Measurements from ENCODE around the gene DUS3L. TPM values are rescaled to one million over a fixed set of nuclear protein-coding genes. Genes with fewer than 3 reads are reported as not detected.

The DUS3L gene
- total and polyA plus RNA-seq, 11 donors, result 12.0 to 20.7 (median 15.8) TPM

GRCh38 chr19:5811117-5811516 is 20.2 kb upstream of the DUS3L start:
- peaks cover 0 to 3% (median 0%) of the 10 kb centered on the region in 9 donors for H3K27me3 ChIP-seq
- no peak overlapping the region for H3K4me3 ChIP-seq
- intact Hi-C loops (cut with DNase I), result no loop called here
- H3K36me3 ChIP-seq, result no peaks in the 10 kb centered on the region
- ATAC-seq (no peak), DNase-seq (no peak)
- TF ChIP-seq POLR2A (IDR thresholded peaks at IDR 0.05) (no peak), CTCF (IDR thresholded peaks at IDR 0.05) (no peak)
- no peak overlapping the region for H3K27ac ChIP-seq
- 92 to 95% (median 93%) methylated on average over 4 of the region's 4 CpGs for WGBS, 4 donors
- H3K4me1 ChIP-seq, result no peaks in the 10 kb centered on the region
- no peaks in the 10 kb centered on the region for H3K9me3 ChIP-seq

GRCh38 chr19:5809469-5809868 is 18.5 kb upstream of the DUS3L start:
- Histone ChIP-seq H3K36me3 (no peaks in the 10 kb centered on the region), H3K27me3 (peaks cover 0 to 14% (median 3%) of the 10 kb centered on the region in 9 donors), H3K4me1 (peaks cover 0 to 10% (median 0%) of the 10 kb centered on the region in 12 donors), H3K4me3 (no peak overlapping the region), H3K9me3 (no peaks in the 10 kb centered on the region), H3K27ac (no peak overlapping the region)
- ATAC-seq (no peak), DNase-seq (no peak)
- no peak for TF ChIP-seq CTCF (IDR thresholded peaks at IDR 0.05)
- TF ChIP-seq POLR2A (IDR thresholded peaks at IDR 0.05), result no peak
- 79 to 85% (median 82%) methylated on average over 10 of the region's 10 CpGs for WGBS, 4 donors
- intact Hi-C loops (cut with DNase I), result loop anchor here in 7 of 10 donors (5.0 to 10.0 kb wide), 5 partner anchors 83 to 215 kb away; partner anchors contain the start of gene RANBP3 (in 1 of the 7)

- 88 to 92% (median 89%) methylated on average over 9 of the region's 9 CpGs for WGBS, 4 donors
- Histone ChIP-seq H3K4me1 (peaks cover 0 to 14% (median 0%) of the 10 kb centered on the region in 12 donors), H3K9me3 (no peaks in the 10 kb centered on the region), H3K27me3 (peaks cover 0 to 18% (median 7%) of the 10 kb centered on the region in 9 donors), H3K36me3 (no peaks in the 10 kb centered on the region), H3K4me3 (no peak overlapping the region), H3K27ac (no peak overlapping the region)
- intact Hi-C loops (cut with DNase I), result loop anchor here in 7 of 10 donors (5.0 to 10.0 kb wide), 5 partner anchors 83 to 216 kb away; partner anchors contain the start of gene RANBP3 (in 1 of the 7)
- no peak for TF ChIP-seq POLR2A (IDR thresholded peaks at IDR 0.05)
- no peak for TF ChIP-seq CTCF (IDR thresholded peaks at IDR 0.05)
- ATAC-seq (no peak), DNase-seq (no peak)
Measured at GRCh38 chr19:5809053-5809452, 18.1 kb upstream of the DUS3L start.

- no peaks in the 10 kb centered on the region for H3K9me3 ChIP-seq
- 77 to 84% (median 81%) methylated on average over 20 to 21 of the region's 21 CpGs for WGBS, 4 donors
- H3K27me3 ChIP-seq, result peaks cover 0 to 26% (median 15%) of the 10 kb centered on the region in 9 donors
- H3K4me3 ChIP-seq, result no peak overlapping the region
- H3K36me3 ChIP-seq, result no peaks in the 10 kb centered on the region
- peaks cover 0 to 22% (median 6%) of the 10 kb centered on the region in 12 donors for H3K4me1 ChIP-seq
- TF ChIP-seq CTCF (IDR thresholded peaks at IDR 0.05) (no peak), POLR2A (IDR thresholded peaks at IDR 0.05) (no peak)
- DNase-seq (no peak), ATAC-seq (no peak)
- no peak overlapping the region for H3K27ac ChIP-seq
- intact Hi-C loops (cut with DNase I), result loop anchor here in 7 of 10 donors (5.0 to 10.0 kb wide), 5 partner anchors 84 to 217 kb away; partner anchors contain the start of gene RANBP3 (in 1 of the 7)
Measured at GRCh38 chr19:5808120-5808816, 17.3 kb upstream of the DUS3L start.
